H1 (cell line): ENCODE results near the gene PRR16. TPM values are rescaled to one million over a fixed set of nuclear protein-coding genes. Genes with fewer than 3 reads are reported as not detected.

ENCODE experiments used
- ATF3 ChIP-seq: IDR thresholded peaks from 2 replicates; pipeline ENCODE4 v1.6.1; 2011; ENCODE audit warnings: low read depth, mild to moderate bottlenecking, low read length; ENCODE audit not compliant: insufficient read depth
- CBX8 ChIP-seq: fragments of 300-800, 300-1000 bp; sonication (generic); IDR thresholded peaks from 2 replicates; pipeline ENCODE4 v1.7.1; 2016; ENCODE audit warnings: low read depth, low read length, borderline replicate concordance
- CTBP2 ChIP-seq: IDR thresholded peaks from 2 replicates; pipeline ENCODE4 v1.7.0; 2011; ENCODE audit warnings: borderline replicate concordance, mild to moderate bottlenecking, moderate library complexity, mixed read lengths, low read length; ENCODE audit not compliant: insufficient read depth, insufficient read length
- KDM4A ChIP-seq: IDR thresholded peaks from one replicate; pipeline ENCODE4 v1.7.1; 2012; ENCODE audit warnings: low read depth, mild to moderate bottlenecking, moderate library complexity, low read length, inconsistent platforms; ENCODE audit not compliant: severe bottlenecking
- MAX ChIP-seq: IDR thresholded peaks from 2 replicates; pipeline ENCODE4 v1.6.1; 2012; ENCODE audit warnings: inconsistent platforms
- SAP30 ChIP-seq: fragments of 300-600 bp; sonication (generic); IDR thresholded peaks from 2 replicates; pipeline ENCODE4 v1.7.1; 2012; ENCODE audit warnings: low read length, moderate library complexity, mild to moderate bottlenecking, inconsistent platforms; ENCODE audit not compliant: insufficient read depth, insufficient replicate concordance
- SIN3A ChIP-seq, 2 experiments: IDR thresholded peaks in 1 of 2; conservative IDR thresholded peaks in 1 of 2; 2 replicates each; pipeline ENCODE4 v1.6.1; 2011 to 2012; ENCODE audit warnings: low read length in 2 of 2, improper control_type of control experiment in 1 of 2, low read depth in 1 of 2, mild to moderate bottlenecking in 1 of 2
- SP4 ChIP-seq: IDR thresholded peaks from 2 replicates; pipeline ENCODE4 v1.6.1; 2012; ENCODE audit warnings: low read length, inconsistent platforms
- TEAD4 ChIP-seq: IDR thresholded peaks from 2 replicates; pipeline ENCODE4 v1.6.1; 2012; ENCODE audit warnings: low read depth, low read length, inconsistent platforms, mixed read lengths
- polyA plus RNA-seq, 7 experiments: library from polyadenylated mRNA; depleted of rRNA in 3 of 7; stranded (reverse) in 5 of 7; unstranded in 2 of 7; fragments of >200 nt in 5 of 7; fragments of 200-250 nt in 2 of 7; gene quantifications; 1 replicate in 5 of 7; 2 replicates in 1 of 7; 4 replicates in 1 of 7; pipeline versions ENCODE4 v1.2.1 to v1.2.3, GENCODE V29; 2011 to 2013; ENCODE audit warnings: missing spikeins in 2 of 7, mixed read lengths in 2 of 7
- total RNA-seq: library from RNA; stranded (reverse); fragmentation: NEBNext Ultra II Directional; extraction: Animal tissue kit (Norgen Biotek cat#: 25700); gene quantifications from 2 replicates; pipeline ENCODE4 v1.2.1, GENCODE V29; 2021

The PRR16 gene
- total and polyA plus RNA-seq, 2 of the 8 experiments (the other 6 are each of a cell fraction or from before 2014, with no cell fraction given), result 0.73 to 1.6 TPM

GRCh38 chr5:120464627-120465435, 731 bp downstream of the PRR16 start (continued):
- TF ChIP-seq TEAD4 (no peak), SAP30 (peak; percentile 77), MAX (no peak), SIN3A (conservative IDR thresholded peaks at IDR 0.05 in 1 of 2, IDR thresholded peaks at IDR 0.05 in 1 of 2; ENCODE audit: low read depth in 1 of 2, low read length in 2 of 2) (peak in 1 of 2 experiments; percentile 18; a peak in 1 of 4 replicates), ATF3 (no peak), SP4 (no peak), CTBP2 (peak; percentile 28), KDM4A (peak; percentile 24), CBX8 (no peak)
